Measurements from ENCODE around the gene MYO9B.
A peak's percentile ranks its signal among the peaks of the same experiment; 100 is the strongest.
"Not testable (repeated sequence)": the region's sequence is repeated elsewhere in the genome, so short reads cannot be mapped to it uniquely, and the experiment has no call there.

Gene MYO9B

GRCh38 chr19:17136617-17137016, 61.0 kb downstream of the MYO9B start:
- H3K4me3 ChIP-seq (ENCODE audit: control insufficient read depth, low read depth, low read length) = no peak overlapping the region
- TF ChIP-seq, protein P1, sequence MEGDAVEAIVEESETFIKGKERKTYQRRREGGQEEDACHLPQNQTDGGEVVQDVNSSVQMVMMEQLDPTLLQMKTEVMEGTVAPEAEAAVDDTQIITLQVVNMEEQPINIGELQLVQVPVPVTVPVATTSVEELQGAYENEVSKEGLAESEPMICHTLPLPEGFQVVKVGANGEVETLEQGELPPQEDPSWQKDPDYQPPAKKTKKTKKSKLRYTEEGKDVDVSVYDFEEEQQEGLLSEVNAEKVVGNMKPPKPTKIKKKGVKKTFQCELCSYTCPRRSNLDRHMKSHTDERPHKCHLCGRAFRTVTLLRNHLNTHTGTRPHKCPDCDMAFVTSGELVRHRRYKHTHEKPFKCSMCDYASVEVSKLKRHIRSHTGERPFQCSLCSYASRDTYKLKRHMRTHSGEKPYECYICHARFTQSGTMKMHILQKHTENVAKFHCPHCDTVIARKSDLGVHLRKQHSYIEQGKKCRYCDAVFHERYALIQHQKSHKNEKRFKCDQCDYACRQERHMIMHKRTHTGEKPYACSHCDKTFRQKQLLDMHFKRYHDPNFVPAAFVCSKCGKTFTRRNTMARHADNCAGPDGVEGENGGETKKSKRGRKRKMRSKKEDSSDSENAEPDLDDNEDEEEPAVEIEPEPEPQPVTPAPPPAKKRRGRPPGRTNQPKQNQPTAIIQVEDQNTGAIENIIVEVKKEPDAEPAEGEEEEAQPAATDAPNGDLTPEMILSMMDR (IDR thresholded peaks at IDR 0.05; ENCODE audit: control insufficient read depth, insufficient read depth, low read depth, low read length, missing control alignments) = no peak
- DNase-seq (ENCODE audit: low read depth) = no peak

DNA sequence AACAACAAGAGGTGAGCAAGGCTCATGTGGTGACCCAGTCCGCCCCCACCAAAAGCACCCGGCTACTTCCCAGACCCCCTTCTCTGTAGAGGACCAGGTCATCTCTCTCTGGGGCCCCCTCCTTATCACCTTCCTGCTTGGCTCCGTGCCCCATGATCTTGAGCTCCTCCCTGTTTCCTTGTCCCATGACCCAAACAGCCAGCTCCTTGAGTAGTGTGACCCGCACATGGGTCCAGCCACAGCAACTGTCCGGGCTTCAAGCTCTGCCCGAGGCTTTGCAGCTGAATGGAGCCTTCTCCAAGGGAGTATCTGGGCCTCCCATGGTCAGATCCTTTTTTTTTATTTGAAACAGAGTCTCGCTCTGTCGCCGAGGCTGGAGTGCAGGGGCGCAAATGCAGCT, 61.8 kb downstream of the MYO9B start:
- no peak for DNase-seq (ENCODE audit: low read depth)
- no peak overlapping the region for H3K4me3 ChIP-seq (ENCODE audit: control insufficient read depth, low read depth, low read length)
- TF ChIP-seq, protein P1 (IDR thresholded peaks at IDR 0.05; ENCODE audit: control insufficient read depth, insufficient read depth, low read depth, low read length, missing control alignments) = no peak

DNA sequence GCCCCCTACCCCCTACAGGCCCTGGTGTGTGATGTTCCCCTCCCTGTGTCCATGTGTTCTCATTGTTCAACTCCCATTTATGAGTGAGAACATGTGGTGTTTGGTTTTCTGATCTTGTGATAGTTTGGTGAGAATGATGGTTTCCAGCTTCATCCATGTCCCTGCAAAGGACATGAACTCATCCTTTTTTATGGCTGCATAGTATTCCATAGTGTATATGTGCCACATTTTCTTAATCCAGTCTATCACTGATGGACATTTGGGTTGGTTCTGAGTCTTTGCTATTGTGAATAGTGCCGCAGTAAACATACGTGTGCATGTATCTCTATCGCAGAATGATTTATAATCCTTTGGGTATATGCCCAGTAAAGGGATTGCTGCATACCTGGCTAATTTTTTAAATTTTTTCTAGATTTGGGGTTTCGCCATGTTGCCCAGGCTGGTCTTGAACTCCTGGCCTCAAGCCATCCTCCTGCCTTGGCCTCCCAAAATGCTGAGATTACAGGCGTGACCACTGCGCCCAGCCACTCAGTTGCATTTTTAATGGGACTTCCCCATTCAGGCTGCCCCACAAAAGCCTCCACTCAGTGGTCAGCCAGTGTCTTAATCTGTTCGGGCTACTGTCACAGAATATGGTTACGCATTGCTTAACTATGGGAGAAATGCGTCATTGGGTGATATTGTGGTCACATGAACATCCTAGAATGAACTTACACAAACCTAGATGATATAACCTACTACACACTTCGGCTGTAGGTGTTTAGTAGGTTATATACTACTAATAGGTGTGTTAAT, 62.7 kb downstream of the MYO9B start:
- H3K4me3 ChIP-seq (ENCODE audit: control insufficient read depth, low read depth, low read length); DNase-seq (ENCODE audit: low read depth): not testable (repeated sequence)

DNA sequence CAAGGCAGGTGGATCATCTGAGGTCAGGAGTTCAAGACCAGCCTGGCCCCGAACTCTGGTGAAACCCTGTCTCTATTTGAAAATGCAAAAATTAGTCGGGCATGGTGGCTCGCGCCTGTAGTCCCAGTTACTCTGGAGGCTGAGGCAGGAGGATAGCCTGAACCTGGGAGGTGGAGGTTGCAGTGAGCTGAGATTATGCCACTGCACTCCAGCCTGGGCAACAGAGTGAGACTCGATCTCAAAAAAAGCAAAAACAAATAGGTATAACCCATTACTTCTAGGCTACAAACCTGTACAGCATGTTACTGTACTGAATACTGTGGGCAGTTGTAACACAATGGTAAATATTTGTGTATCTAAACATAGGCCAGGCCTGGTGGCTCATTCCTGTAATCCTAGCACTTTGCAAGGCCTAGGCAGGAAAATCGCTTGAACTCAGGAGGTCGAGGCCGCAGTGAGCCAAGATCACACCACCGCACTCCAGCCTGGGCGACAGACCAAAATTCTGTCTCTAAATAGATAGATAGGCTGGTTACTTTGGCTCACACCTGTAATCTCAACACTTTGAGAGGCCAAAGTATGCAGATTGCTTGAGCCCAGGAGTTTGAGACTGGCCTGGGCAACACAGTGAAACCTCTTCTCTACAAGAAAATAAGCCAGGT, 63.5 kb downstream of the MYO9B start:
- TF ChIP-seq, protein P1 (IDR thresholded peaks at IDR 0.05; ENCODE audit: control insufficient read depth, insufficient read depth, low read depth, low read length, missing control alignments) = no peak
- no peak for DNase-seq (ENCODE audit: low read depth)
- H3K4me3 ChIP-seq (ENCODE audit: control insufficient read depth, low read depth, low read length) = no peak overlapping the region

- not testable (repeated sequence) for H3K4me3 ChIP-seq (ENCODE audit: control insufficient read depth, low read depth, low read length)
- DNase-seq (ENCODE audit: low read depth) = peak; percentile 49
Measured at GRCh38 chr19:17144771-17145170, 69.2 kb downstream of the MYO9B start.

DNA sequence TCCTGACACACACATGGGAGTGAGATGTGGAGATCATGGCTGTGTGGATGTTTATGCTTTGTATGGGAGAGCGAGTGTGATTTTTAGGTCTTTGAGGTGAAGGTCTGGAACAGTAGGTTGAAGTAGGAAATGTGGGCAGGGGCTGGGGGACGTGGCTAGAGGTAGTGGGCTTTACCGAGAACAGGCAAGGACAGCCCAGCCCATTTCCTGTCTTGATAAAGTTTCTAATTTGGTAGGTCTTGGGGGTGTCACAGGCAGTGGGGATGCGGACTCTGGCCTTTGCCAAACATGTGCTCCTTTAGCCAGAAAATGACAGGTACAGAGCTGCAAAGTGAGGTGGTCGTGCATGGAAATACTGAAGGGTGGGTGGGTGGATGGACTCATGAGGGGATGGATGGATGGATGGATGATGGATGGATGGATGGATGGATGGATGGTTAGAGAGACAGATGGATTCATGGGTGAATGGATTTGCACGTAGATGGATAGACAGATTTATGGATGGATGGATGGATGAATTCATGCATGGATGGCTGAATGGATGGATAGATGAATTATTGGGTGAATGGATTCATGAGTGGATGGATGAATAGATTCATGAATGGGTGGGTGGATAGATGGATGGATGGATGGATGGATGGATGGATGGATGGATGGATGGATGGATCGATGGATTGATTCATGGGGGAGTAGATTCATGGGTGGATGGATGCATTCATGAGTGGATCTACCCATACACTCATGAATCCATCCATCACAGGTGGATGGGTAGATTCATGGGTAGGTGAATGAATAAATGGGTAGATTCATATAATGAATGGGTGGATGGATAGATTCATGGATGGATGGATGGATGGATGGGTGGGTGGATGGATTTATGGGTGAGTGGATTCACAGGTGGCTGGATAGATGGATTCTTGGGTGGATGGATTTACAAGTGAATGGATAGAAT, 70.2 kb downstream of the MYO9B start:
- TF ChIP-seq, protein P1 (IDR thresholded peaks at IDR 0.05; ENCODE audit: control insufficient read depth, insufficient read depth, low read depth, low read length, missing control alignments) = no peak
- DNase-seq (ENCODE audit: low read depth) = no peak
- no peak overlapping the region for H3K4me3 ChIP-seq (ENCODE audit: control insufficient read depth, low read depth, low read length)

GRCh38 chr19:17148130-17148529, 72.6 kb downstream of the MYO9B start:
- TF ChIP-seq, protein P1 (IDR thresholded peaks at IDR 0.05; ENCODE audit: control insufficient read depth, insufficient read depth, low read depth, low read length, missing control alignments) = no peak
- no peak overlapping the region for H3K4me3 ChIP-seq (ENCODE audit: control insufficient read depth, low read depth, low read length)
- DNase-seq (ENCODE audit: low read depth) = no peak
